Suprapubic skin (tissue), 3 donors: ENCODE measurements around the gene AKR1B15.

ENCODE experiments used
- CTCF ChIP-seq, 2 donors: fragments of 200-600 bp in 1 of 2; fragments of 450-650 bp in 1 of 2; sonication (generic) in 1 of 2; IDR thresholded peaks; one replicate each; pipeline ENCODE4 v1.5.1; 2016 to 2019; ENCODE audit warnings: antibody characterized with exemption in 2 of 2, mild to moderate bottlenecking in 1 of 2, moderate library complexity in 1 of 2
- POLR2AphosphoS5 ChIP-seq, 3 donors: sonication (generic); formaldehyde crosslinking; IDR thresholded peaks; one replicate each; pipeline ENCODE4 v1.6.1; 2017; ENCODE audit warnings: antibody characterized with exemption in 3 of 3

GRCh38 chr7:134513169-134513752 lies 35.6 kb upstream of the AKR1B15 start:
- TF ChIP-seq CTCF (IDR thresholded peaks at IDR 0.05) (peak; percentile 53 to 62), POLR2AphosphoS5 (IDR thresholded peaks at IDR 0.05) (no peak)
